ENCODE data around the gene MFGE8.

MFGE8 gene

GRCh38 chr15:88920186-88920891 lies 7.2 kb upstream of the MFGE8 start:
- no peak for DNase-seq (ENCODE audit: low read depth, low spot score)

DNA sequence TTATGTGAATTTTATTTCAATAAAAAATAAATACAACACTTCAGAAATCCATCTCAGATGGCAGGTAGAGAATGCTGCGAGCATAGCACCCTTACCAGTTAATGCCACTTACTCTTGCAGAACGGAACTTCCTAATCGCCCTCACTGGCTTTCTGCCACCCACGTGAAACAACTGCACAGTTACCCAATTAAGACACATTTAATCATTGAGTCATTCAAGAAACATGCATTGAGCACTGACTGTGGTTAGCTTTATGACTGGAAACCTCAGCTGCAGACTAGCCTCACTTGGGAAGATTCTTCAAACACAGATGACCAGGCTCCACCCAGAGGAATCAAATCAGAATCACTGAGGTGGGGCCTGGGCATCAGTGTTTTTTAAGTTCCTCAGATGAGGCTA lies 5.6 kb upstream of the MFGE8 start:
- DNase-seq (ENCODE audit: low read depth, low spot score): no peak

- no peak for DNase-seq (ENCODE audit: low read depth, low spot score)
These were observed 4.6 kb upstream of the MFGE8 start for GRCh38 chr15:88917760-88918159.

DNA sequence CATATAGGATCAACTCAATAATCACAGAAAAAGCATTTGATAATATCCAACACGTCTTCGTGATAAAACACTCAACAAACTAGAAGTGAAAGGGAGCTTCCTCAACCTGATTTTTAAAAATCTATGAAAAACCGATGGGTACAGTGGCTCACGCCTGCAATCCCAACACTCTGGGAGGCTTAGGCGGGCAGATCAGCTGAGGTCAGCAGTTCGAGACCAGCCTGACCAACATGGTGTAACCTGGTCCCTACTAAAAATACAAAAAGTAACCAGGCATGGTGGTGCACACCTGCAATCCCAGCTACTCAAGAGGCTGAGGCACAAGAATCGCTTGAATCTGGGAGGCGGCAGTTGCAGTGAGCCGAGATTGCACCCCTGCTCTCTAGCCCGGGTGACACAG lies 2.2 kb upstream of the MFGE8 start:
- DNase-seq (ENCODE audit: low read depth, low spot score): no peak

DNA sequence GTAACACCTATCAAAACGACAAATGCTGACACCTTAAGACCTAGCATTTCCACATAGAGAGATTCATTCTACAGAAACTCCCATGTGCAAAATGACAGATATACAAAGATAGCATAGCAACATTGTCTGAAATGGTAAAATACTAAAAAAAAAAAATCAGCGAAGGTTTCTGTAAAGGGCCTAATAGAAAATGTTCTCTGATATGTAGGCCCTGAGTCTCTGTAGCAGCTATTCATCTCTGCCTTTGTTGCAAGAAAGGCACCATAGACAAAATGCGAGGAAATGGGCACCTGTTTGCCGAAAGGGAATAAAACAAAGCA lies 631 bp upstream of the MFGE8 start:
- no peak for DNase-seq (ENCODE audit: low read depth, low spot score)

DNA sequence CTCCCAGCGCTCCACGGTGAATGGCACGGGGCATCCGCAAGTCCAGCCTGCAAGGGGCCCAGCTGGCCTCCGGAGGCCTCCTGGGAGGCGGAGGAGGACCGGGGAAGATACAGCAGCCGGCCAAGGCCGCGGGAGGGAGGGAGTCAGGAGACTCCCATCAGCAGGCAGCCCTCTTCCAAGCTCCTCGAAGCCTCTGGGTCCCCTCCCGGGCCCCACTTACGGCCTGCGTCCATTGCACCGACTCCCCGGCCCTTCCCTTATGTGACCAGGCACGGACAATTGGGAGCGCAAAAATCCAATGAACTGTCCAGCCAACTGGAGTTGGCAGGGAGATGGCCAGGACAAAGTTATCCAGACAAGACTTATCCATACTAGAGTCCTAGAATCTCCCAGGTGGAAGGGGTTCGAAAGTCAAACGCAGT lies 668 bp downstream of the MFGE8 start:
- DNase-seq (ENCODE audit: low read depth, low spot score): no peak

DNA sequence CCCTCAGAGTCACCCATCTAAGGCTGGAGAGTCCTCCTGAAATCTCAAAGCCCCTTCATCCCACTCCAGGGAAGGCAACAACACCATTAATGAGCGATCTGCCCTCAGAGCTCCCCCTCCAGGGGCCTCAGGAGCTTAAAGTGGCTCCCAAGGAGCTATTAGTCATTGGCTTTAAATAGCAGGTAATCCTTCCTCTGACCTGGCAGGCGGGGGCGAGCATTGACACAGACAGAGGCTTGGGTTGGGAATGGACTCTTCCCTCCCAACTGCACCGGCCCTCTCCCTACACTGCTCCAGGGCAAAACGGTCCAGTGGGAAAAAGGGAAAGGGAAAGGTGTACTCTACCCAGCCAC lies 1.4 kb downstream of the MFGE8 start:
- DNase-seq (ENCODE audit: low read depth, low spot score): no peak

DNA sequence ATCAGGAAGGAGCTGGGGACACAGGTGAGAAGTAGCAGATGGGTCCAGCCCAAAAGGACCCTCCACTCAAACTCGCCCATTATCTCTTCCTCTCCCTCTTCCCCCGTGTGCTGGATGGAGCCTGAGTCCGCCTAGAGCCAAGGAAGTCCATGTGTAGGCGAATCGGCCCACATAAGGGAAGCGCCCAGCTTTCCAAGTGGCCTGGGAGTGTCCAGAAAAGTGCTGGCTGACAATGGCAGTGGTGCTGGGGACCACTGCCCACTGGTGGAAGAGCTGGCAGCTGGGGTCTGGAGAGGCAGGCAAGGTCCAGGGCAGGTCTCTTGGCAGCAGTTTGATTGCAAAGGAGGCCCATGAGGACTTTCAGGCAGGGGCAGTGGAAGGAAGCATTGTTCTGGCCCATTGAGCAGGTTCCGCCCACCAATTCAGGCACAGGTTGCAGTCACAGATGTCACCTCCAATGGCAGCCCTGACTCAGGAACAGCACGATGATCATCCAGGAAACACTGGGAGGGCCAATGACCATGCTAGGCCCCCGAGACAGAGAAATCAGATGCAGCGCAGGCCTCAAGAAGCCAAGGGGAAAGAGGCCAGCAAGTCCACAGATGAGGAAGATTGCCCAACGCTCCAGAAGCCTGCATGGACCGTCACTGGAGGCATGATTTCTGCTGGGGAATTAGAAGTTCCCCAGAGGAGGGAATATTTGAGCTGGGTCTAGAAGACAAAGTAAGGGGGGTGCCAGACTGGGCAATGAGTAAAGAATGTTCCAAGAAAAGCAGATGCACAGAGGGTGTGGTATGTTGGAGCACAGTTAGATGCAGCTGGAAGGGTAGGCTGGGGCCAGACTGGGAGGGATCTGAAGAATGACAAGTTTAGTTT lies 3.0 kb downstream of the MFGE8 start:
- DNase-seq (ENCODE audit: low read depth, low spot score): no peak

GRCh38 chr15:88908697-88909621 lies 4.2 kb downstream of the MFGE8 start:
- DNase-seq (ENCODE audit: low read depth, low spot score): no peak

GRCh38 chr15:88908123-88908522 lies 5.1 kb downstream of the MFGE8 start:
- DNase-seq (ENCODE audit: low read depth, low spot score): no peak

DNA sequence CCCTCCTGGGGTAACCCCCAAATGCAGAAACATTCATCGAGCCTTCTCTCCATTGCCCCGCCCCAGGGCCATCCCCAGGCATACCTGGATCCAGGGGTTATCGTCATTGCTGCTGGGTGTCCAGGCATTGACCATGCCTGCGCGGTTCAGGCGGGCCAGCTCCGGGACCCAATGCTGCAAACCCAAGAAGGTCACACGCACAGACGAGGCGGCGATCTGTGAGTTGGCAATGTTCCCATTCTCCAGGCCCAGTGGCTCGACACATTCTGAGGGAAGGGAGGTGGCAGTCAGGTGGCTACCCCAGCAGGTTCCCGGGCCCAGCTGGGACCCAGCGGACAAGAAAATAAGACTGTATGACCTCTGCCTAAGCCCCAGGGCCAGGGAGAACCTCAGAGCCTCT lies 6.1 kb downstream of the MFGE8 start:
- DNase-seq (ENCODE audit: low read depth, low spot score): no peak

- DNase-seq (ENCODE audit: low read depth, low spot score): no peak
These were observed 6.6 kb downstream of the MFGE8 start for GRCh38 chr15:88906551-88906950.

DNA sequence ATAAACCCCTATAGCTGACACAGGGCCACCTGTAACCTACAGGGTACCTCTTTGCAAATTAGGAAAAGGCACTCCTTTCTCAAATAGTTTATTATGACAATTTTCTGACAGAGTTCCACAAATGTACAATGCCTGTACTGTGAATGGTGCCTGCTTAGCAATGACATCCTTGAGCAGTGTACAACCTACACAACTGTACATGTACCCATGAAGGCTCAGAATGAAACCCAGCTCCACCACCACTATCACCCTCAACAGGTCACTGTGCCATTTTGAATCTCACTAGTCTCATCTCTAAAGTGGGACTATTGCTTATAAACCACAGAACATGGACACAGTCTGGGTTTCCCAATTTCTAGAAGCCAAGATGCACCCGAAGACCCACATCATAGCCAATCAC lies 7.0 kb downstream of the MFGE8 start:
- no peak for DNase-seq (ENCODE audit: low read depth, low spot score)

- no peak for DNase-seq (ENCODE audit: low read depth, low spot score)
These were observed 7.6 kb downstream of the MFGE8 start for GRCh38 chr15:88905576-88905975.

DNA sequence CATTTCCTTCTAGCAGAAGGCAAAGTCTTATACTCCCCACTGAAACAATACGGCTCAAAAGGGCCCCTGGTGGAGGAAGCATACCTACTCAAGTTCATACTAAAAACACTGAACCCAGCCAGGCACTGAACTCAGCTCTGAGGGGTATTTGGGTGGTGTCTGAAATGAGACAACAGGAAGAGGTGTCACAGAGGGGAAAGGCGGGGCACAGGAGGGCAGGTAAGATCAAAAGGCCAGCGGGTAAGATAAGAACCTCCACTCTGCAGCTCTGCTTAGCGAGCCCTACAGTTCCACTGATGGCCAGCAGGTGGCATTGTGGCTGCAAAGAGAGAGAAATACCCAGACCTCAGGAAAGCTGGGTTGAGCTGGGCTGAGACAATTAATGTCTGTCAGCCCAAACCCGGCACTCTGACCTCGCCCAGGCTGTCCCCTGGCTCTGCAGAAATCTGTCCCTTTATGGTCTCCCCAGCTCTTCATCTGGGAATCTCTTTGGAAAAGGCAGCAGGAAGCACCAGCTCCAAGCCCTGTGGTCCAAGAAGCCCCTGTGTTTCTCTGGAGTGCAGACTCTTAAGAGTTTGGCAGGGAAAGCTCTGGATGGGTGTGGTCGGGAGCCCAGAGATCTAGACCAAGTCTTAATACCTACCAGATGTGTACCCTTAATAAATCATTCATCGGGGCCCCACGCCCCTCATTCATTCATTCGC lies 8.4 kb downstream of the MFGE8 start:
- peak; percentile 88 for DNase-seq (ENCODE audit: low read depth, low spot score)

- DNase-seq (ENCODE audit: low read depth, low spot score): no peak
These were observed 8.9 kb downstream of the MFGE8 start for GRCh38 chr15:88904257-88904623.

- DNase-seq (ENCODE audit: low read depth, low spot score): no peak
These were observed 10.3 kb downstream of the MFGE8 start for GRCh38 chr15:88902846-88903245.

- DNase-seq (ENCODE audit: low read depth, low spot score): no peak
These were observed 10.9 kb downstream of the MFGE8 start for GRCh38 chr15:88902221-88902835.

- DNase-seq (ENCODE audit: low read depth, low spot score): no peak
These were observed 11.5 kb downstream of the MFGE8 start for GRCh38 chr15:88901508-88902220.

GRCh38 chr15:88900982-88901418 lies 12.2 kb downstream of the MFGE8 start:
- no peak for DNase-seq (ENCODE audit: low read depth, low spot score)
